H9 (cell line): Measurements from ENCODE around the gene TPSAB1. TPM values are rescaled to one million over a fixed set of nuclear protein-coding genes. Genes with fewer than 3 reads are reported as not detected.

ENCODE experiments used
- DNase-seq: peaks from one replicate; pipeline ENCODE4 v3.0.0-alpha.2; 2017
- H2AFZ ChIP-seq: one replicate; pipeline ENCODE4 v1.6.1; 2013; ENCODE audit warnings: mild to moderate bottlenecking, low read length, control low read depth, moderate library complexity
- H2AK5ac ChIP-seq: 2 replicates; pipeline ENCODE4 v1.6.1; 2013; ENCODE audit warnings: low read length, control low read depth, mixed read lengths; ENCODE audit not compliant: insufficient read length
- H2BK120ac ChIP-seq: one replicate; pipeline ENCODE4 v1.6.1; 2013; ENCODE audit warnings: low read depth, mild to moderate bottlenecking, low read length, control low read depth, inconsistent platforms; ENCODE audit not compliant: poor library complexity, severe bottlenecking
- H2BK12ac ChIP-seq: 2 replicates; pipeline ENCODE4 v1.6.1; 2013; ENCODE audit warnings: low read length, control low read depth, mixed read lengths, low read depth; ENCODE audit not compliant: insufficient read length
- H2BK15ac ChIP-seq: 2 replicates; pipeline ENCODE4 v1.6.1; 2013; ENCODE audit warnings: low read depth, low read length, control low read depth
- H2BK20ac ChIP-seq: one replicate; pipeline ENCODE4 v1.6.1; 2013; ENCODE audit warnings: low read depth, mild to moderate bottlenecking, low read length, control low read depth, inconsistent platforms; ENCODE audit not compliant: poor library complexity, severe bottlenecking
- H2BK5ac ChIP-seq: 2 replicates; pipeline ENCODE4 v1.6.1; 2013; ENCODE audit warnings: low read length, control low read depth, mixed read lengths; ENCODE audit not compliant: insufficient read length
- H3K14ac ChIP-seq: 2 replicates; pipeline ENCODE4 v1.6.1; 2013; ENCODE audit warnings: low read length, control low read depth; ENCODE audit not compliant: insufficient read depth
- H3K18ac ChIP-seq: 2 replicates; pipeline ENCODE4 v1.6.1; 2013; ENCODE audit warnings: low read depth, mild to moderate bottlenecking, mixed read lengths, low read length, control low read depth; ENCODE audit not compliant: insufficient read length
- H3K23ac ChIP-seq: 2 replicates; pipeline ENCODE4 v1.6.1; 2013; ENCODE audit warnings: low read length, control low read depth, mixed read lengths, low read depth; ENCODE audit not compliant: insufficient read length
- H3K23me2 ChIP-seq: 2 replicates; pipeline ENCODE4 v1.6.1; 2013; ENCODE audit warnings: low read depth, mild to moderate bottlenecking, mixed read lengths, low read length, control low read depth; ENCODE audit not compliant: insufficient read length, poor library complexity, severe bottlenecking
- H3K27ac ChIP-seq: 2 replicates; pipeline ENCODE4 v1.5.1; 2013; ENCODE audit warnings: low read length, control low read depth, mixed read lengths, low read depth; ENCODE audit not compliant: insufficient read length
- H3K27me3 ChIP-seq: 2 replicates; pipeline ENCODE4 v1.6.1; 2013; ENCODE audit warnings: low read length, control low read depth, inconsistent platforms; ENCODE audit not compliant: insufficient read depth
- H3K4ac ChIP-seq: 2 replicates; pipeline ENCODE4 v1.6.1; 2013; ENCODE audit warnings: low read depth, mild to moderate bottlenecking, control low read depth, inconsistent platforms, low read length, moderate library complexity
- H3K4me1 ChIP-seq: 2 replicates; pipeline ENCODE4 v1.6.1; 2013; ENCODE audit warnings: low read length, control low read depth, inconsistent platforms; ENCODE audit not compliant: insufficient read depth
- H3K4me2 ChIP-seq: 2 replicates; pipeline ENCODE4 v1.6.1; 2013; ENCODE audit warnings: low read length, control low read depth, mixed read lengths; ENCODE audit not compliant: insufficient read length, insufficient read depth
- H3K56ac ChIP-seq: 2 replicates; pipeline ENCODE4 v1.6.1; 2013; ENCODE audit warnings: low read depth, mild to moderate bottlenecking, mixed read lengths, low read length, control low read depth; ENCODE audit not compliant: insufficient read length
- H3K79me1 ChIP-seq: 2 replicates; pipeline ENCODE4 v1.6.1; 2013; ENCODE audit warnings: low read depth, mild to moderate bottlenecking, moderate library complexity, low read length, control low read depth, inconsistent platforms; ENCODE audit not compliant: insufficient read depth, poor library complexity, severe bottlenecking
- H3K79me2 ChIP-seq: 2 replicates; pipeline ENCODE4 v1.6.1; 2013; ENCODE audit warnings: low read length, control low read depth, inconsistent platforms; ENCODE audit not compliant: insufficient read depth
- H3K9ac ChIP-seq: 2 replicates; pipeline ENCODE4 v1.6.1; 2013; ENCODE audit warnings: low read length, control low read depth, mixed read lengths; ENCODE audit not compliant: insufficient read length; ENCODE audit errors: extremely low read depth
- H3K9me3 ChIP-seq: one replicate; pipeline ENCODE4 v1.6.1; 2013; ENCODE audit warnings: low read depth, low read length, inconsistent platforms; ENCODE audit not compliant: control insufficient read depth
- H3T11ph ChIP-seq: one replicate; pipeline ENCODE4 v1.6.1; 2013; ENCODE audit warnings: mild to moderate bottlenecking, low read length, control low read depth, inconsistent platforms
- H4K20me1 ChIP-seq: one replicate; pipeline ENCODE4 v1.6.1; 2013; ENCODE audit not compliant: control insufficient read depth, insufficient read length, insufficient read depth
- H4K5ac ChIP-seq: 2 replicates; pipeline ENCODE4 v1.6.1; 2013; ENCODE audit warnings: low read depth, mild to moderate bottlenecking, mixed read lengths, low read length, control low read depth; ENCODE audit not compliant: insufficient read length
- H4K8ac ChIP-seq: replicated peaks from 2 replicates; pipeline ENCODE4 v1.6.1; 2013; ENCODE audit warnings: low read length, control low read depth, mixed read lengths, low read depth; ENCODE audit not compliant: insufficient read length
- H4K91ac ChIP-seq: 2 replicates; pipeline ENCODE4 v1.6.1; 2013; ENCODE audit warnings: low read depth, mild to moderate bottlenecking, moderate library complexity, mixed read lengths, low read length, control low read depth; ENCODE audit not compliant: insufficient read length
- H3K27ac Mint-ChIP-seq, 3 experiments: 2 replicates in 2 of 3; 3 replicates in 1 of 3; pipeline ENCODE4 v1.8.0; 2020 to 2021; ENCODE audit warnings: mixed read lengths in 3 of 3, mild to moderate bottlenecking in 1 of 3, moderate library complexity in 1 of 3
- H3K27me3 Mint-ChIP-seq: 2 replicates; pipeline ENCODE4 v1.8.0; 2021; ENCODE audit warnings: low read depth, mild to moderate bottlenecking, moderate library complexity, mixed read lengths
- H3K36me3 Mint-ChIP-seq, 3 experiments: 2 replicates in 2 of 3; 3 replicates in 1 of 3; pipeline ENCODE4 v1.8.0; 2020 to 2021; ENCODE audit warnings: low read depth in 3 of 3, mixed read lengths in 3 of 3; ENCODE audit not compliant: insufficient read depth in 1 of 3
- H3K4me1 Mint-ChIP-seq, 2 experiments: 2 replicates each; pipeline ENCODE4 v1.8.0; 2020; ENCODE audit warnings: mixed read lengths in 2 of 2
- H3K4me3 Mint-ChIP-seq, 2 experiments: 2 replicates in 1 of 2; 3 replicates in 1 of 2; pipeline ENCODE4 v1.8.0; 2020 to 2021; ENCODE audit warnings: mild to moderate bottlenecking in 2 of 2, mixed read lengths in 2 of 2, moderate library complexity in 1 of 2
- H3K9me3 Mint-ChIP-seq, 2 experiments: 2 replicates in 1 of 2; 3 replicates in 1 of 2; pipeline ENCODE4 v1.8.0; 2020; ENCODE audit warnings: mild to moderate bottlenecking in 2 of 2, mixed read lengths in 2 of 2, moderate library complexity in 1 of 2
- WGBS: extraction: QIAGEN DNeasy Blood & Tissue Kit; methylation state at CpG from one replicate; pipeline ENCODE4 v1.1.7; 2013; ENCODE audit warnings: missing lambda C conversion rate, low lambda C conversion rate, mixed read lengths; ENCODE audit not compliant: insufficient read length; ENCODE audit errors: extremely low coverage; 5-methylcytosine and 5-hydroxymethylcytosine counted together
- total RNA-seq: library from RNA; stranded (reverse); gene quantifications from 2 replicates; pipeline ENCODE4 v1.2.1, GENCODE V29; 2021
- TF ChIP-seq, protein P1 (sequence below): fragments of 200-600 bp; sonication (generic); conservative IDR thresholded peaks from 3 replicates; pipeline ENCODE4 v1.8.0; 2021; ENCODE audit warnings: antibody characterized with exemption, mild to moderate bottlenecking

Gene TPSAB1
- total RNA-seq, 1 experiment from 2014 or later, result not detected

- no peak overlapping the region for H2BK20ac ChIP-seq
- H3K79me1 ChIP-seq, result no peaks in the 10 kb centered on the region
- H3K9ac ChIP-seq, result no peak overlapping the region
- H4K5ac ChIP-seq, result no peak overlapping the region
- H3K27me3 ChIP-seq, result no peaks in the 10 kb centered on the region
- no peaks in the 10 kb centered on the region for H3K9me3 ChIP-seq
- H3K23me2 ChIP-seq, result no peaks in the 10 kb centered on the region
- no peak overlapping the region for H2BK120ac ChIP-seq
- H3K18ac ChIP-seq, result peak overlapping the region; percentile 5
- H3K36me3 Mint-ChIP-seq, result peaks cover 0 to 4% (median 2%) of the 10 kb centered on the region in 3 experiments; a peak in 3 of 7 replicates
- H3K56ac ChIP-seq, result no peak overlapping the region
- H2BK15ac ChIP-seq, result no peak overlapping the region
- no peak overlapping the region for H2BK12ac ChIP-seq
- H3K4me1 Mint-ChIP-seq, result peaks cover 0 to 11% of the 10 kb centered on the region in 2 experiments; a peak in 3 of 4 replicates
- H2AK5ac ChIP-seq, result no peak overlapping the region
- WGBS, result no CpG with 5 or more reads among the region's 32 CpGs
- H4K8ac ChIP-seq, result no peak overlapping the region
- no peak overlapping the region for H4K91ac ChIP-seq
- TF ChIP-seq, protein P1, sequence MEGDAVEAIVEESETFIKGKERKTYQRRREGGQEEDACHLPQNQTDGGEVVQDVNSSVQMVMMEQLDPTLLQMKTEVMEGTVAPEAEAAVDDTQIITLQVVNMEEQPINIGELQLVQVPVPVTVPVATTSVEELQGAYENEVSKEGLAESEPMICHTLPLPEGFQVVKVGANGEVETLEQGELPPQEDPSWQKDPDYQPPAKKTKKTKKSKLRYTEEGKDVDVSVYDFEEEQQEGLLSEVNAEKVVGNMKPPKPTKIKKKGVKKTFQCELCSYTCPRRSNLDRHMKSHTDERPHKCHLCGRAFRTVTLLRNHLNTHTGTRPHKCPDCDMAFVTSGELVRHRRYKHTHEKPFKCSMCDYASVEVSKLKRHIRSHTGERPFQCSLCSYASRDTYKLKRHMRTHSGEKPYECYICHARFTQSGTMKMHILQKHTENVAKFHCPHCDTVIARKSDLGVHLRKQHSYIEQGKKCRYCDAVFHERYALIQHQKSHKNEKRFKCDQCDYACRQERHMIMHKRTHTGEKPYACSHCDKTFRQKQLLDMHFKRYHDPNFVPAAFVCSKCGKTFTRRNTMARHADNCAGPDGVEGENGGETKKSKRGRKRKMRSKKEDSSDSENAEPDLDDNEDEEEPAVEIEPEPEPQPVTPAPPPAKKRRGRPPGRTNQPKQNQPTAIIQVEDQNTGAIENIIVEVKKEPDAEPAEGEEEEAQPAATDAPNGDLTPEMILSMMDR, result no peak
- no peak overlapping the region for H3K23ac ChIP-seq
- DNase-seq, result no peak
- no peak overlapping the region for H3K27ac ChIP-seq
- H3K27ac Mint-ChIP-seq, result 0 out of 7 replicates have a peak overlapping the region, but pooled peaks of 1 of the 3 experiments have one; percentile 31
- H3K4me3 Mint-ChIP-seq, result 0 out of 5 replicates have a peak overlapping the region, but pooled peaks of 1 of the 2 experiments have one; percentile 14
- no peak overlapping the region for H3K14ac ChIP-seq
- peaks cover 43% of the 10 kb centered on the region for H3K27me3 Mint-ChIP-seq
- H3T11ph ChIP-seq, result no peak overlapping the region
- H3K79me2 ChIP-seq, result no peaks in the 10 kb centered on the region
- H4K20me1 ChIP-seq, result no peaks in the 10 kb centered on the region
- H3K4ac ChIP-seq, result no peak overlapping the region
- no peaks in the 10 kb centered on the region for H3K4me1 ChIP-seq
- no peak overlapping the region for H2AFZ ChIP-seq
- H2BK5ac ChIP-seq, result no peak overlapping the region
- no peak overlapping the region for H3K4me2 ChIP-seq
- peaks cover 11 to 17% of the 10 kb centered on the region in 2 experiments for H3K9me3 Mint-ChIP-seq
These were observed 21.8 kb downstream of the TPSAB1 start for GRCh38 chr16:1262210-1262845.
